Testis (tissue), 3 donors: Measurements from ENCODE around the gene FRMD1. TPM values are rescaled to one million over a fixed set of nuclear protein-coding genes. Genes with fewer than 3 reads are reported as not detected.

ENCODE experiments used
- DNase-seq: peaks from one replicate; pipeline ENCODE4 v3.0.0-alpha.2; 2019
- H3K27ac ChIP-seq, 2 donors: fragments of 200-600 bp; sonication (generic); one replicate each; pipeline ENCODE4 v1.5.1; 2019
- H3K27me3 ChIP-seq: fragments of 200-600 bp; sonication (generic); one replicate; pipeline ENCODE4 v1.5.1; 2019
- H3K36me3 ChIP-seq: fragments of 200-600 bp; sonication (generic); one replicate; pipeline ENCODE4 v1.5.1; 2017; ENCODE audit warnings: low read depth; ENCODE audit errors: missing control alignments
- H3K4me1 ChIP-seq: fragments of 200-600 bp; sonication (generic); one replicate; pipeline ENCODE4 v1.5.1; 2019
- H3K4me3 ChIP-seq, 2 donors: fragments of 200-600 bp; sonication (generic); one replicate each; pipeline ENCODE4 v1.5.1; 2017 to 2019
- H3K9me3 ChIP-seq: fragments of 200-600 bp; sonication (generic); one replicate; pipeline ENCODE4 v1.5.1; 2017
- CTCF ChIP-seq, 3 experiments: fragments of 450-650 bp in 2 of 3; fragments of 200-600 bp in 1 of 3; sonication (generic) in 1 of 3; IDR thresholded peaks; one replicate each; pipeline ENCODE4 v1.5.1; 2016 to 2019; ENCODE audit warnings: antibody characterized with exemption in 3 of 3, mild to moderate bottlenecking in 2 of 3, moderate library complexity in 1 of 3
- POLR2A ChIP-seq: fragments of 450-650 bp; IDR thresholded peaks from one replicate; pipeline ENCODE4 v1.6.1; 2017; ENCODE audit warnings: antibody characterized with exemption, mild to moderate bottlenecking, moderate library complexity
- WGBS, 2 donors: methylation state at CpG; one replicate each; pipeline ENCODE4 v1.1.5; 2018; 5-methylcytosine and 5-hydroxymethylcytosine counted together
- intact Hi-C: fragments of 100-400 bp; cut with DNase I; formaldehyde crosslinking; loops from one replicate; pipeline ENCODE4 v1.15.1; 2023; ENCODE audit warnings: low total_unique reads
- polyA plus RNA-seq: library from polyadenylated mRNA; stranded (reverse); fragments of 350-450 nt; fragmentation: Illumina TruSeq; extraction: RNeasy Lipid Tissue Mini Kit (QIAGEN cat#74804); gene quantifications from one replicate; pipeline ENCODE4 v1.2.3, GENCODE V29; 2014; ENCODE audit warnings: low read depth, low replicate concordance; ENCODE audit not compliant: insufficient read depth
- total RNA-seq, 2 donors: library from RNA; depleted of rRNA; stranded (reverse); fragments of >200 nt; gene quantifications; one replicate each; pipeline ENCODE4 v1.2.3, GENCODE V29; 2016

FRMD1 gene
- total and polyA plus RNA-seq, 3 donors from 2014 or later, result 7.2 to 13.5 (median 8.0) TPM

GRCh38 chr6:168106633-168107005, 27.6 kb upstream of the FRMD1 start:
- 88 to 89% methylated on average over 3 of the region's 3 CpGs for WGBS, 2 donors
- intact Hi-C loops, result no loop called here
- Histone ChIP-seq H3K27ac (no peak overlapping the region), H3K4me1 (no peaks in the 10 kb centered on the region), H3K27me3 (no peaks in the 10 kb centered on the region), H3K9me3 (no peaks in the 10 kb centered on the region), H3K36me3 (no peaks in the 10 kb centered on the region), H3K4me3 (no peak overlapping the region)
- no peak for TF ChIP-seq CTCF (IDR thresholded peaks at IDR 0.05)
- TF ChIP-seq POLR2A, result no peak
- no peak for DNase-seq

- Histone ChIP-seq H3K27me3 (no peaks in the 10 kb centered on the region), H3K9me3 (no peaks in the 10 kb centered on the region), H3K4me3 (no peak overlapping the region), H3K36me3 (no peaks in the 10 kb centered on the region), H3K27ac (no peak overlapping the region), H3K4me1 (no peaks in the 10 kb centered on the region)
- DNase-seq, result no peak
- no peak for TF ChIP-seq CTCF (IDR thresholded peaks at IDR 0.05)
- no peak for TF ChIP-seq POLR2A
- 69% methylated on average over 12 of the region's 12 CpGs for WGBS, 2 donors
- intact Hi-C loops, result no loop called here
These were observed 27.0 kb upstream of the FRMD1 start for GRCh38 chr6:168105813-168106632.

- no peak overlapping the region for H3K27ac ChIP-seq
- no peaks in the 10 kb centered on the region for H3K27me3 ChIP-seq
- H3K9me3 ChIP-seq, result no peaks in the 10 kb centered on the region
- no peak for DNase-seq
- intact Hi-C loops, result no loop called here
- no peak overlapping the region for H3K4me3 ChIP-seq
- H3K36me3 ChIP-seq, result no peaks in the 10 kb centered on the region
- TF ChIP-seq CTCF (IDR thresholded peaks at IDR 0.05) (no peak), POLR2A (no peak)
- no peaks in the 10 kb centered on the region for H3K4me1 ChIP-seq
- WGBS, 2 donors, result 89% methylated on average over 10 of the region's 10 CpGs
These were observed 25.6 kb upstream of the FRMD1 start for GRCh38 chr6:168104636-168105035.

- H3K27ac ChIP-seq, result no peak overlapping the region
- intact Hi-C loops, result no loop called here
- H3K4me1 ChIP-seq, result no peaks in the 10 kb centered on the region
- no peaks in the 10 kb centered on the region for H3K36me3 ChIP-seq
- no peaks in the 10 kb centered on the region for H3K27me3 ChIP-seq
- H3K9me3 ChIP-seq, result no peaks in the 10 kb centered on the region
- no peak for TF ChIP-seq POLR2A
- TF ChIP-seq CTCF (IDR thresholded peaks at IDR 0.05), result no peak
- 87% methylated on average over 19 of the region's 19 CpGs for WGBS, 2 donors
- no peak for DNase-seq
- H3K4me3 ChIP-seq, result no peak overlapping the region
These were observed 24.2 kb upstream of the FRMD1 start for GRCh38 chr6:168103050-168103830.
